HepG2 (cell line): ENCODE results near the gene CCNB1IP1. TPM values are rescaled to one million over a fixed set of nuclear protein-coding genes. Genes with fewer than 3 reads are reported as not detected.

Source experiments
- CREM ChIP-seq, 2 experiments: sonication (generic) in 1 of 2; formaldehyde crosslinking in 1 of 2; IDR thresholded peaks; 2 replicates each; pipeline versions ENCODE4 v1.4.0 to v1.6.1; 2016 to 2020; ENCODE audit warnings: antibody characterized with exemption in 1 of 2, mild to moderate bottlenecking in 1 of 2, missing genetic modification reagents in 1 of 2
- EP300 ChIP-seq, 3 experiments: sonication (generic) in 1 of 3; formaldehyde crosslinking in 1 of 3; IDR thresholded peaks; 2 replicates each; pipeline versions ENCODE4 v1.5.1 to v1.6.1; 2011 to 2020; ENCODE audit warnings: low read depth in 2 of 3, low read length in 2 of 3, borderline replicate concordance in 1 of 3, improper control_type of control experiment in 1 of 3, mild to moderate bottlenecking in 1 of 3, missing genetic modification reagents in 1 of 3, moderate library complexity in 1 of 3
- FLYWCH1 ChIP-seq: sonication (generic); formaldehyde crosslinking; IDR thresholded peaks from 2 replicates; pipeline ENCODE4 v1.8.1; 2023; ENCODE audit warnings: mild to moderate bottlenecking, missing genetic modification reagents
- FOSL1 ChIP-seq: sonication (generic); formaldehyde crosslinking; IDR thresholded peaks from 2 replicates; pipeline ENCODE4 v1.9.0; 2021; ENCODE audit warnings: missing genetic modification reagents, borderline replicate concordance
- GATAD1 ChIP-seq: IDR thresholded peaks from 2 replicates; pipeline ENCODE4 v1.6.1; 2016; ENCODE audit warnings: missing genetic modification reagents, missing compliant biosample characterization
- KDM6A ChIP-seq: IDR thresholded peaks from 2 replicates; pipeline ENCODE4 v1.6.1; 2016; ENCODE audit warnings: low read depth
- MTF1 ChIP-seq: sonication (generic); formaldehyde crosslinking; IDR thresholded peaks from 2 replicates; pipeline ENCODE4 v1.5.0; 2020; ENCODE audit warnings: missing genetic modification reagents
- NR2F2 ChIP-seq: IDR thresholded peaks from 2 replicates; pipeline ENCODE4 v1.6.1; 2012; ENCODE audit warnings: low read depth, inconsistent platforms, borderline replicate concordance
- PTBP1 ChIP-seq: fragments of 200-400 bp; formaldehyde crosslinking; IDR thresholded peaks from 2 replicates; pipeline ENCODE4 v1.6.1; 2018; ENCODE audit warnings: low read length, low read depth; ENCODE audit not compliant: poor library complexity, severe bottlenecking
- SALL1 ChIP-seq: sonication (generic); formaldehyde crosslinking; IDR thresholded peaks from 2 replicates; pipeline ENCODE4 v1.8.0; 2022; ENCODE audit warnings: mild to moderate bottlenecking, missing genetic modification reagents
- TBX2 ChIP-seq: sonication (generic); formaldehyde crosslinking; IDR thresholded peaks from 2 replicates; pipeline ENCODE4 v1.5.0; 2020; ENCODE audit warnings: missing genetic modification reagents, mild to moderate bottlenecking, borderline replicate concordance
- ZFP36L1 ChIP-seq: sonication (generic); formaldehyde crosslinking; IDR thresholded peaks from 2 replicates; pipeline ENCODE4 v1.8.0; 2022; ENCODE audit warnings: mild to moderate bottlenecking, missing genetic modification reagents, moderate library complexity
- ZNF619 ChIP-seq: sonication (generic); formaldehyde crosslinking; IDR thresholded peaks from 2 replicates; pipeline ENCODE4 v1.4.0; 2020; ENCODE audit warnings: mild to moderate bottlenecking, missing genetic modification reagents
- ZNF780A ChIP-seq: sonication (generic); formaldehyde crosslinking; IDR thresholded peaks from 2 replicates; pipeline ENCODE4 v1.8.0; 2022; ENCODE audit warnings: mild to moderate bottlenecking, missing genetic modification reagents, moderate library complexity
- ZNF83 ChIP-seq: sonication (generic); formaldehyde crosslinking; IDR thresholded peaks from 2 replicates; pipeline ENCODE4 v1.4.0; 2020; ENCODE audit warnings: missing genetic modification reagents, mild to moderate bottlenecking, borderline replicate concordance
- polyA plus RNA-seq, 8 experiments: library from polyadenylated mRNA; depleted of rRNA in 3 of 8; stranded (reverse) in 7 of 8; unstranded in 1 of 8; fragments of >200 nt; fragmentation: Illumina TruSeq in 4 of 8; extraction: Trizol in 4 of 8; gene quantifications; 2 replicates each; pipeline versions ENCODE4 v1.2.1 to v1.2.3, GENCODE V29; 2011 to 2016; ENCODE audit warnings: low read depth in 4 of 8, missing spikeins in 1 of 8, mixed read lengths in 1 of 8; ENCODE audit not compliant: insufficient read depth in 1 of 8
- total RNA-seq, 5 experiments: library from RNA; depleted of rRNA; stranded (reverse); fragments of >200 nt; fragmentation: Illumina TruSeq; extraction: Trizol; gene quantifications; 2 replicates each; pipeline ENCODE4 v1.2.3, GENCODE V29; 2016; ENCODE audit warnings: low read depth in 1 of 5
- TF ChIP-seq, protein P1 (sequence below): IDR thresholded peaks from 2 replicates; pipeline ENCODE4 v1.6.1; 2016; ENCODE audit warnings: mild to moderate bottlenecking, missing biosample characterization, missing genetic modification reagents
- TF ChIP-seq, protein P2 (sequence below): sonication (generic); formaldehyde crosslinking; IDR thresholded peaks from 2 replicates; pipeline ENCODE4 v1.4.0; 2020; ENCODE audit warnings: mild to moderate bottlenecking, missing genetic modification reagents
- TF ChIP-seq, protein P3 (sequence below): sonication (generic); formaldehyde crosslinking; IDR thresholded peaks from 2 replicates; pipeline ENCODE4 v1.5.0; 2020; ENCODE audit warnings: missing genetic modification reagents
- TF ChIP-seq, protein P4 (sequence below): sonication (generic); formaldehyde crosslinking; IDR thresholded peaks from 2 replicates; pipeline ENCODE4 v1.5.0; 2020; ENCODE audit warnings: missing genetic modification reagents
- TF ChIP-seq, protein P5 (sequence below): sonication (generic); formaldehyde crosslinking; IDR thresholded peaks from 2 replicates; pipeline ENCODE4 v1.5.1; 2020; ENCODE audit warnings: missing genetic modification reagents, mild to moderate bottlenecking, borderline replicate concordance

CCNB1IP1 gene
- total and polyA plus RNA-seq, 2 of the 13 experiments (the other 11 are each of a cell fraction or from before 2014, with no cell fraction given): 98.3 to 125 TPM

DNA sequence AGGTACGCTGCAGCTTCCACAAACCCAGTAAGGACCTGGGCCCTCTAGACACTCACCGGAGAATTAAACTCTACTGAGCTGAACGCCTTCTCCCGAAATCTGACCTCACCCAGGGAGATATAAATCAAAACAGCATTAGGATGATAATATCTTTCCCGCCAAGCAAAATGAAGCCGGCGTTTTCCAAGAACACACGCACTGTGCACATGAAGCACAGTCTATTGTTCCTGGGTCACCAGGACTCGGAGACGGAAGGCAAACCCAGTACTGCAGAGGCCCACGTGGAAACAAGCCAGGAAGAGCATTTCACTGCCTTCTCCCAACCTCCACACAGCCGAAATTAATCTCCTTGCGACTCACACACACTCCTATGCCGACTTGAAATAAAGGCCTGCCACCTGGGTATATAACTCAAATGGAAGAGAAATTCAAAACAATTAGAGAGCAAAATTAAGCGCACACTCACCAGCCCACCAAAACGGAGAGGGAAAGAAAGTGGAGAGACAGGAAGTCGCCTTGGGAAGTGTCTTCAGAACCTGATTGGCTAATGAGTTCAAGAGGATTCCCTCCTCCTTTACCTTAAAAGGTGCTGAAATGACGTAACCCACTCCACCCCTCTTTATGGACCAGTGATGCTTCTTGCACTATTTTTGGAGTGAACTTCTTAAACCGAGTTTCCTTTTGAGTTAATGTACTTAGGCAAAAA, at the start of gene CCNB1IP1 (continued):
- TF ChIP-seq FLYWCH1: 0 out of 2 replicates have a peak, but pooled peaks have one; percentile 66
- TF ChIP-seq, protein P1, sequence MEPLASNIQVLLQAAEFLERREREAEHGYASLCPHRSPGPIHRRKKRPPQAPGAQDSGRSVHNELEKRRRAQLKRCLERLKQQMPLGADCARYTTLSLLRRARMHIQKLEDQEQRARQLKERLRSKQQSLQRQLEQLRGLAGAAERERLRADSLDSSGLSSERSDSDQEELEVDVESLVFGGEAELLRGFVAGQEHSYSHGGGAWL: peak; percentile 86; the same call in 1 of the 2 replicates
- no peak for TF ChIP-seq PTBP1
- TF ChIP-seq ZNF83 (CRISPR knock-in tag): 0 out of 2 replicates have a peak, but pooled peaks have one; percentile 46
- TF ChIP-seq CREM (IDR thresholded peaks at IDR 0.05): peak; percentile 84
- TF ChIP-seq CREM (CRISPR knock-in tag; IDR thresholded peaks at IDR 0.05): no peak
- TF ChIP-seq ZNF780A (CRISPR knock-in tag): no peak
- TF ChIP-seq FOSL1 (CRISPR knock-in tag): no peak
- peak; percentile 48; the same call in 1 of the 2 replicates for TF ChIP-seq SALL1
- TF ChIP-seq, protein P2, sequence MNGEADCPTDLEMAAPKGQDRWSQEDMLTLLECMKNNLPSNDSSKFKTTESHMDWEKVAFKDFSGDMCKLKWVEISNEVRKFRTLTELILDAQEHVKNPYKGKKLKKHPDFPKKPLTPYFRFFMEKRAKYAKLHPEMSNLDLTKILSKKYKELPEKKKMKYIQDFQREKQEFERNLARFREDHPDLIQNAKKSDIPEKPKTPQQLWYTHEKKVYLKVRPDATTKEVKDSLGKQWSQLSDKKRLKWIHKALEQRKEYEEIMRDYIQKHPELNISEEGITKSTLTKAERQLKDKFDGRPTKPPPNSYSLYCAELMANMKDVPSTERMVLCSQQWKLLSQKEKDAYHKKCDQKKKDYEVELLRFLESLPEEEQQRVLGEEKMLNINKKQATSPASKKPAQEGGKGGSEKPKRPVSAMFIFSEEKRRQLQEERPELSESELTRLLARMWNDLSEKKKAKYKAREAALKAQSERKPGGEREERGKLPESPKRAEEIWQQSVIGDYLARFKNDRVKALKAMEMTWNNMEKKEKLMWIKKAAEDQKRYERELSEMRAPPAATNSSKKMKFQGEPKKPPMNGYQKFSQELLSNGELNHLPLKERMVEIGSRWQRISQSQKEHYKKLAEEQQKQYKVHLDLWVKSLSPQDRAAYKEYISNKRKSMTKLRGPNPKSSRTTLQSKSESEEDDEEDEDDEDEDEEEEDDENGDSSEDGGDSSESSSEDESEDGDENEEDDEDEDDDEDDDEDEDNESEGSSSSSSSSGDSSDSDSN (CRISPR knock-in tag): peak; percentile 60; the same call in 1 of the 2 replicates
- TF ChIP-seq MTF1 (CRISPR knock-in tag): no peak
- TF ChIP-seq GATAD1: peak; percentile 49
- 0 out of 2 replicates have a peak, but pooled peaks have one; percentile 35 for TF ChIP-seq NR2F2
- TF ChIP-seq, protein P3, sequence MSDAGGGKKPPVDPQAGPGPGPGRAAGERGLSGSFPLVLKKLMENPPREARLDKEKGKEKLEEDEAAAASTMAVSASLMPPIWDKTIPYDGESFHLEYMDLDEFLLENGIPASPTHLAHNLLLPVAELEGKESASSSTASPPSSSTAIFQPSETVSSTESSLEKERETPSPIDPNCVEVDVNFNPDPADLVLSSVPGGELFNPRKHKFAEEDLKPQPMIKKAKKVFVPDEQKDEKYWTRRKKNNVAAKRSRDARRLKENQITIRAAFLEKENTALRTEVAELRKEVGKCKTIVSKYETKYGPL (CRISPR knock-in tag): 0 out of 2 replicates have a peak, but pooled peaks have one; percentile 27
- TF ChIP-seq ZFP36L1 (CRISPR knock-in tag): peak; percentile 56; the same call in 1 of the 2 replicates
- no peak for TF ChIP-seq KDM6A (CRISPR knock-in tag)
- no peak for TF ChIP-seq EP300 (IDR thresholded peaks at IDR 0.05; ENCODE audit: low read depth in 2 of 2, low read length in 2 of 2)
- TF ChIP-seq EP300 (CRISPR knock-in tag; IDR thresholded peaks at IDR 0.05; ENCODE audit: borderline replicate concordance): no peak
- TF ChIP-seq, protein P4, sequence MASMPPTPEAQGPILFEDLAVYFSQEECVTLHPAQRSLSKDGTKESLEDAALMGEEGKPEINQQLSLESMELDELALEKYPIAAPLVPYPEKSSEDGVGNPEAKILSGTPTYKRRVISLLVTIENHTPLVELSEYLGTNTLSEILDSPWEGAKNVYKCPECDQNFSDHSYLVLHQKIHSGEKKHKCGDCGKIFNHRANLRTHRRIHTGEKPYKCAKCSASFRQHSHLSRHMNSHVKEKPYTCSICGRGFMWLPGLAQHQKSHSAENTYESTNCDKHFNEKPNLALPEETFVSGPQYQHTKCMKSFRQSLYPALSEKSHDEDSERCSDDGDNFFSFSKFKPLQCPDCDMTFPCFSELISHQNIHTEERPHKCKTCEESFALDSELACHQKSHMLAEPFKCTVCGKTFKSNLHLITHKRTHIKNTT (CRISPR knock-in tag): no peak
- TF ChIP-seq, protein P5, sequence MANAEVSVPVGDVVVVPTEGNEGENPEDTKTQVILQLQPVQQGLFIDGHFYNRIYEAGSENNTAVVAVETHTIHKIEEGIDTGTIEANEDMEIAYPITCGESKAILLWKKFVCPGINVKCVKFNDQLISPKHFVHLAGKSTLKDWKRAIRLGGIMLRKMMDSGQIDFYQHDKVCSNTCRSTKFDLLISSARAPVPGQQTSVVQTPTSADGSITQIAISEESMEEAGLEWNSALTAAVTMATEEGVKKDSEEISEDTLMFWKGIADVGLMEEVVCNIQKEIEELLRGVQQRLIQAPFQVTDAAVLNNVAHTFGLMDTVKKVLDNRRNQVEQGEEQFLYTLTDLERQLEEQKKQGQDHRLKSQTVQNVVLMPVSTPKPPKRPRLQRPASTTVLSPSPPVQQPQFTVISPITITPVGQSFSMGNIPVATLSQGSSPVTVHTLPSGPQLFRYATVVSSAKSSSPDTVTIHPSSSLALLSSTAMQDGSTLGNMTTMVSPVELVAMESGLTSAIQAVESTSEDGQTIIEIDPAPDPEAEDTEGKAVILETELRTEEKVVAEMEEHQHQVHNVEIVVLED (CRISPR knock-in tag): peak; percentile 35; the same call in 1 of the 2 replicates
- peak; percentile 49; the same call in 1 of the 2 replicates for TF ChIP-seq ZNF619 (CRISPR knock-in tag)
- peak; percentile 44 for TF ChIP-seq TBX2 (CRISPR knock-in tag)
